ENCODE measurements around the gene EBF4.

GRCh38 chr20:2759143-2759542, 66.6 kb downstream of the EBF4 start:
- TF ChIP-seq TAF1 (IDR thresholded peaks at IDR 0.05; ENCODE audit: low read depth) (no peak), CTCF (IDR thresholded peaks at IDR 0.05; ENCODE audit: poor library complexity, severe bottlenecking) (no peak), SMC3 (conservative IDR thresholded peaks at IDR 0.05; ENCODE audit: poor library complexity) (no peak), EP300 (conservative IDR thresholded peaks at IDR 0.05; ENCODE audit: poor library complexity, severe bottlenecking) (no peak)

Measured in neural cell (in vitro differentiated cells).